Activated CD8-positive, alpha-beta memory T cell treated with anti-CD3 and anti-CD28 coated beads, Interleukin-2, amount 50 U/mL, for 24 hours (primary cell): Measurements from ENCODE around the gene GPX3.

Experiments used
- DNase-seq: peaks from one replicate; pipeline ENCODE4 v3.0.0-alpha.2; 2020; ENCODE audit errors: extremely low read depth

The GPX3 gene

GRCh38 chr5:151014680-151015343, 5.6 kb upstream of the GPX3 start:
- DNase-seq, result no peak

- no peak for DNase-seq
Measured at GRCh38 chr5:151015974-151016587, 4.3 kb upstream of the GPX3 start.

- DNase-seq, result no peak
Measured at GRCh38 chr5:151016700-151017099, 3.7 kb upstream of the GPX3 start.

DNA sequence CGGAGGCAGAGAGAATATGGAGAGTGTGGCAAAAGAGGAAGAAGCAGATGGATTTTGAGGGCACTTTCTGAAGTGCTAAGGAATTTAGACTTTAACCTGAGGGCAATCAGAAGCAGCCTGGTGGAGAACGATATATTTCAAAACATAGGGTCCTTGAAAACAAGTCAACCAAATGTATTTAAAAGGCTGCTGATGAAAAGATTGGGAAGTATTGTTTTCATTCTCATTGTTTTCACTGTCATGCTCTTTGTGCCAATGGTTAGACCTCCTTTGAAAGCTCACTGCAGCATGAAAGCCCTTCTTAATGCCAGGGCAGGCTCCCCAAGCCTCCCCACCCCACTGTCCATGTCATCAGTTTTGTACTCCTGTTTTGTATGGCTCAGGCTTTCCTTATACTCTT, 2.5 kb upstream of the GPX3 start:
- DNase-seq, result no peak

GRCh38 chr5:151018846-151019245, 1.5 kb upstream of the GPX3 start:
- no peak for DNase-seq

DNA sequence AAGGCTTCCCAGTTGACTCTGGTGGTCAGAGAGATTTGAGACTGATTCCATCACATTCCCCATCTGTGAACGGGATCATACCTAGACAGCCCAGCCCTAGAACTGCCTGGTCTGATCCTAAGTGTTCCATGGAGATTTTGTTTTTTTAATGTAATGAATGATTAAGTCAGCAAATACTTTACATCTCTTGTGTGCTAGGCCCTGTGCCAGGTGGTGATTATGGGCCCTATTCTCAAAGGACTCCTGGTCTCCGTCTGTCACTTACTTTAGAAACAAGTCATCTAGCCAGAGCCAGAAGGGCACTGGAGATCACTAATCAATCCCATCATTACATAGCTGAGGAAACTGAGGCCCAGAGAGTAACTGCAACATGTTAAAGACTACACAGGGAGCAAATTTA, 1.1 kb upstream of the GPX3 start:
- DNase-seq, result no peak

- no peak for DNase-seq
Measured at GRCh38 chr5:151021746-151022145, 1.4 kb downstream of the GPX3 start.

GRCh38 chr5:151022511-151023018, 2.2 kb downstream of the GPX3 start:
- DNase-seq, result no peak

- no peak for DNase-seq
Measured at GRCh38 chr5:151023047-151023615, 2.7 kb downstream of the GPX3 start.

DNA sequence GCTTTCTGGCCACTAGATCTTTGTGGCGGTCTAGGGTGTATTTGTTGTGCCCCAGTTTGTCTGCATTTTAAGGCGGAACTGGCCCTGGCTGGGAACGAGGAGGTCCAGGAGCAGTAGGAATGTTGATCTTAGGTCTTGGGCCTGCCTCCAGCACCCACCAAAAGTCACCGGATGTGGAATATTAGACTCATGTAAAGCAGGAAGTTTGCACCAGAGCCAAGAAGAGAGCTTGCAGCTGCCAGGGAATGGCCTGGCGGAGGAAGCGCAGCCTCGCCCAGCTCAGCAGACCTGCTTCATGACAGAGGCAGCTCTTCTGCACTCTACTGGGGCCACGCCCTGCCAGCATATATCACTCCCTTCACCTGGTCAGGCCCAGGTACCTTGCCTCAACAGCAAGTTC, 3.3 kb downstream of the GPX3 start:
- DNase-seq, result no peak

GRCh38 chr5:151024440-151025249, 4.3 kb downstream of the GPX3 start:
- DNase-seq, result no peak

DNA sequence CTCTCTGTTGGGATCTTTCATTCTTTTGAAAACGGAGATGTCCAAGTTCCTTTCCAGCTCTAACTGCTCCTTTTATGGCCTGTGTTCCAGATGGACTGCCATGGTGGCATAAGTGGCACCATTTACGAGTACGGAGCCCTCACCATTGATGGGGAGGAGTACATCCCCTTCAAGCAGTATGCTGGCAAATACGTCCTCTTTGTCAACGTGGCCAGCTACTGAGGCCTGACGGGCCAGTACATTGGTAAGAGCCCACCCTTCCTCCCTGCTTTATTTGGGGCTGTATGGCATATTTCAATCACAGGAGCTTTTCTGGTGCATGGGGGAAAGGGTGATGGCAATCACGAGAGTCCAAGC, 4.8 kb downstream of the GPX3 start:
- no peak for DNase-seq

- no peak for DNase-seq
Measured at GRCh38 chr5:151026088-151026487, 5.7 kb downstream of the GPX3 start.

- no peak for DNase-seq
Measured at GRCh38 chr5:151026679-151027078, 6.3 kb downstream of the GPX3 start.

DNA sequence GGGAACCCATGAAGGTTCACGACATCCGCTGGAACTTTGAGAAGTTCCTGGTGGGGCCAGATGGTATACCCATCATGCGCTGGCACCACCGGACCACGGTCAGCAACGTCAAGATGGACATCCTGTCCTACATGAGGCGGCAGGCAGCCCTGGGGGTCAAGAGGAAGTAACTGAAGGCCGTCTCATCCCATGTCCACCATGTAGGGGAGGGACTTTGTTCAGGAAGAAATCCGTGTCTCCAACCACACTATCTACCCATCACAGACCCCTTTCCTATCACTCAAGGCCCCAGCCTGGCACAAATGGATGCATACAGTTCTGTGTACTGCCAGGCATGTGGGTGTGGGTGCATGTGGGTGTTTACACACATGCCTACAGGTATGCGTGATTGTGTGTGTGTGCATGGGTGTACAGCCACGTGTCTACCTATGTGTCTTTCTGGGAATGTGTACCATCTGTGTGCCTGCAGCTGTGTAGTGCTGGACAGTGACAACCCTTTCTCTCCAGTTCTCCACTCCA, 7.6 kb downstream of the GPX3 start:
- no peak for DNase-seq

GRCh38 chr5:151028717-151029116, 8.3 kb downstream of the GPX3 start:
- no peak for DNase-seq

DNA sequence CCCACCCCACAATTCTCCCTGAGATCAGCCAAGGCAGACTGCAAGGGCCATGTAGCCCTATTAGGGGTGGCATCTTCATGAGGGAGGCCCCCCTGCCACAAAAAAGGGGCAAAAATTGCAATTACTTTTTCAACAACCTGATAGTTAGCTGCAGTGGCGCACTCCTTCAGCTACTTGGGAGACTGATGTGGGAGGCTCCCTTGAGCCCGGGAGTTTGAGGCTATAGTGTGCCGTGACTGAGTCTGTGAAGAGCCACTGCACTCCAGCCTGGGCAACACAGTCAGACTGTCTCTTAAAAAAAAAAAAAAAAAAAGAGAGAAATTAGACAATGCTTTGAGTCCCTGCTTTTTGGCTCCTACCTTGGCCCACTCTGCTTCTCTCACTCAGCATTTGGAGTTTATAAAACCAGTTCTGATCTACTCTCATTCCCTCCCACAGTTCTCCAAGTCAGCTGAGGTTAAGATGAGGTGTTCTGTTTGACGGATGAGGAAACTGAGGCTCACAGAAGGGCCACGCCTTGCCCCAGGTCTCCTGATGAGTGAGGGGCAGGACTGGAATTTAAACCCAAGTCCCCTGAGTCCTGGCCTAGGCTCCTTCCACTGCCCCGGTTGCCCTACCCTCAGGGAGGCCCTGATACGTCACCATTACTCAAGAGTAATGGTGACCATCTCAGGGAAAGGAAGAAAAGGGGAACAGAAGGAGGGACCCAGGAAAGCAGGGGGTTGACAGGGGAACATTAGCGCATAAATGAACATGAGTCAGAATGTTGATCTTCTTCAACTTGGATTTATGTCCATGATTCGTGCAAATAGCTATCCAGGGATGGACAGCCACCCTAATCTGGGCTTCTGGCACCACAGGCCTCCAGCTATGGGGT, 9.0 kb downstream of the GPX3 start:
- no peak for DNase-seq

- DNase-seq, result no peak
Measured at GRCh38 chr5:151030056-151030336, 9.6 kb downstream of the GPX3 start.

- DNase-seq, result no peak
Measured at GRCh38 chr5:151030379-151030778, 10.0 kb downstream of the GPX3 start.

- no peak for DNase-seq
Measured at GRCh38 chr5:151031554-151031953, 11.2 kb downstream of the GPX3 start.

DNA sequence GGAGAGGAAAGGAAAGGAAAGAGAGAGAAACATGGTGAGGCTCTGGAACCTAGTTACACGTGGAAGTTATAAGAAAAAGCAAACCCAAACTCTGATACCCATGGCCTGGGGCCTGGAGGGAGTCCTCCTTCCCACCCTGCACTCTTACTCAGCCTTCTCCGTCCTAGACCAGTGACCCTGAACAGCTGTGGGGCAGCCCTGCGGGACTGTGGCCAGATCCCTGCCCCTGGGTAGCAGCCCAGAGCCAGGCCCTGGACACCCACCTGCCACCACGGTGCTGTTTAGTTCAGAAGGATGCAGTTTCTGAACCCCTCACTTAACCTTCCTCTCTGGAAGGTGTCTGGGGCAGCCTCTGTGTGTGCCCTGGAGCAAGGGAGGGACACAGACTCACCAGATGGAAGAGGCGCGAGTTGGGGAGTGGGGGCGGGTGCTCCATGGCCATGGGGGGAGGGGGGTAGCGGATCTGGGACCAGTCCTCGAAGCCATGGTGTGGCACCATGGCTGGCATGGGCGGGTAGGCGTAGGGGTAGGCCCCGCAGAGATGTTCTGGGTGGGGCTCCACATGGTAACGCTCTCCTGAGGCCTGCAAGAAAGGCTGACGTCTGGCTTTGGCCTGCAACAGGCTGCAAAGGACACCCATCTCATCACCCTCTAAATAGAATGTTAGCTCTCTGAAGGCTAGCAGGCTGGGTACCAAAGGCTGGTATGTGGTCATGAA, 13.0 kb downstream of the GPX3 start:
- DNase-seq, result no peak
